GM19238 (cell line): Measurements from ENCODE around the gene DBNL.

ENCODE experiments used
- DNase-seq: peaks from one replicate; pipeline ENCODE4 v3.0.0; 2011; ENCODE audit warnings: low spot score; ENCODE audit not compliant: insufficient read length

The DBNL gene

GRCh38 chr7:44109991-44110390 lies 65.5 kb downstream of the DBNL start:
- DNase-seq, result no peak

GRCh38 chr7:44110719-44111635 lies 66.5 kb downstream of the DBNL start:
- no peak for DNase-seq
